Measurements from ENCODE around the gene HSD17B14. TPM values are rescaled to one million over a fixed set of nuclear protein-coding genes. Genes with fewer than 3 reads are reported as not detected.

The HSD17B14 gene
- total RNA-seq, 1 experiment from 2014 or later: 3.9 TPM

- intact Hi-C loops (cut with micrococcal nuclease): no loop called here
- BruUV-seq (replicated peaks): no TSS peak
- ChIA-PET POLR2A (interaction anchor here (1.1 kb wide), 1 partner anchor 66 kb away, joined by 5 read pairs; the partner anchor contains the start of gene PPP1R15A), CTCF (interaction anchor here (1.1 to 1.4 kb wide), 3 partner anchors 11 to 37 kb away, joined by 3 to 13 read pairs (median 5); partner anchors contain the start of gene HSD17B14), RAD21 (ENCODE audit: low non-redundant PET in 1 of 2, low total read pairs in 2 of 2, uncharacterized antibody in 2 of 2, unreplicated experiment in 2 of 2) (no interaction called here)
- Histone ChIP-seq H3K4me2 (ENCODE audit: low read length) (no peak overlapping the region), H3K4me3 (replicated peaks in 1 of 2; ENCODE audit: low read depth in 1 of 2, low read length in 2 of 2) (no peak overlapping the region), H3K4me1 (ENCODE audit: control insufficient read depth in 1 of 2, insufficient read depth in 2 of 2, low read length in 2 of 2) (peaks cover 4 to 14% of the 10 kb centered on the region in 2 experiments; a peak in 2 of 4 replicates), H3K27ac (ENCODE audit: low read depth, low read length) (no peak overlapping the region), H3K27me3 (ENCODE audit: insufficient read depth, low read length) (no peaks in the 10 kb centered on the region), H3K9me2 (ENCODE audit: insufficient read depth) (no peaks in the 10 kb centered on the region), H2AFZ (ENCODE audit: low read depth, low read length, poor library complexity, severe bottlenecking) (no peak overlapping the region), H4K20me1 (ENCODE audit: insufficient read depth) (no peaks in the 10 kb centered on the region), H3K36me3 (ENCODE audit: control insufficient read depth in 1 of 2, insufficient read depth in 2 of 2, low read length in 2 of 2) (peaks cover 0 to 4% of the 10 kb centered on the region in 2 experiments; a peak in 2 of 4 replicates), H3K9me3 (ENCODE audit: control insufficient read depth in 1 of 2, insufficient read depth in 1 of 2, low read depth in 1 of 2, low read length in 2 of 2) (no peaks in the 10 kb centered on the region), H3K9ac (ENCODE audit: low read length) (no peak overlapping the region), H3K79me2 (ENCODE audit: insufficient read depth, low read length) (peaks cover 26% of the 10 kb centered on the region; the same call in 1 of the 2 replicates)
- TF ChIP-seq RAD21 (IDR thresholded peaks at IDR 0.05; ENCODE audit: low read depth): no peak
- TF ChIP-seq CBX3 (IDR thresholded peaks at IDR 0.05; ENCODE audit: low read depth): no peak
- TF ChIP-seq SIN3A (IDR thresholded peaks at IDR 0.05; ENCODE audit: low read depth): no peak
- no peak for TF ChIP-seq REST (IDR thresholded peaks at IDR 0.05; ENCODE audit: low read depth)
- no peak for TF ChIP-seq EZH2 (IDR thresholded peaks at IDR 0.05)
- ATAC-seq (no peak; the same call in 1 of the 2 replicates), DNase-seq (ENCODE audit: low read depth, low spot score) (no peak)
Observed at GRCh38 chr19:48806518-48806817, 29.8 kb downstream of the HSD17B14 start.

GRCh38 chr19:48805452-48805851 lies 30.8 kb downstream of the HSD17B14 start:
- no peak for DNase-seq (ENCODE audit: low read depth, low spot score)
- Histone ChIP-seq H3K4me2 (ENCODE audit: low read length) (no peak overlapping the region), H3K79me2 (ENCODE audit: insufficient read depth, low read length) (peaks cover 24% of the 10 kb centered on the region; the same call in 1 of the 2 replicates), H3K4me1 (ENCODE audit: control insufficient read depth in 1 of 2, insufficient read depth in 2 of 2, low read length in 2 of 2) (peaks cover 4 to 14% of the 10 kb centered on the region in 2 experiments; a peak in 2 of 4 replicates), H4K20me1 (ENCODE audit: insufficient read depth) (no peaks in the 10 kb centered on the region), H3K36me3 (ENCODE audit: control insufficient read depth in 1 of 2, insufficient read depth in 2 of 2, low read length in 2 of 2) (peaks cover 0 to 4% of the 10 kb centered on the region in 2 experiments; a peak in 2 of 4 replicates), H3K27ac (ENCODE audit: low read depth, low read length) (no peak overlapping the region), H3K9me2 (ENCODE audit: insufficient read depth) (no peaks in the 10 kb centered on the region), H3K9me3 (ENCODE audit: control insufficient read depth in 1 of 2, insufficient read depth in 1 of 2, low read depth in 1 of 2, low read length in 2 of 2) (no peaks in the 10 kb centered on the region), H2AFZ (ENCODE audit: low read depth, low read length, poor library complexity, severe bottlenecking) (no peak overlapping the region), H3K4me3 (replicated peaks in 1 of 2; ENCODE audit: low read depth in 1 of 2, low read length in 2 of 2) (no peak overlapping the region), H3K27me3 (ENCODE audit: insufficient read depth, low read length) (no peaks in the 10 kb centered on the region), H3K9ac (ENCODE audit: low read length) (no peak overlapping the region)
- no peak for ATAC-seq
- ChIA-PET RAD21 (ENCODE audit: low non-redundant PET in 1 of 2, low total read pairs in 2 of 2, uncharacterized antibody in 2 of 2, unreplicated experiment in 2 of 2) (no interaction called here), POLR2A (no interaction called here), CTCF (no interaction called here)
- intact Hi-C loops (cut with micrococcal nuclease): no loop called here
- no TSS peak for BruUV-seq (replicated peaks)
- no peak for TF ChIP-seq ZNF274 (IDR thresholded peaks at IDR 0.05; ENCODE audit: low read depth, low read length)
- TF ChIP-seq JUND (IDR thresholded peaks at IDR 0.05): no peak
- no peak for TF ChIP-seq CBX3 (IDR thresholded peaks at IDR 0.05; ENCODE audit: low read depth)
- TF ChIP-seq EZH2 (IDR thresholded peaks at IDR 0.05): no peak
- TF ChIP-seq FOSL1 (IDR thresholded peaks at IDR 0.05; ENCODE audit: low read depth): no peak
- TF ChIP-seq SIN3A (IDR thresholded peaks at IDR 0.05; ENCODE audit: low read depth): no peak
- TF ChIP-seq ELF1 (IDR thresholded peaks at IDR 0.05; ENCODE audit: borderline replicate concordance, low read depth): no peak
- TF ChIP-seq YY1 (IDR thresholded peaks at IDR 0.05; ENCODE audit: extremely low read depth, insufficient replicate concordance, low read depth, low read length): no peak
- no peak for TF ChIP-seq REST (IDR thresholded peaks at IDR 0.05; ENCODE audit: low read depth)
- TF ChIP-seq MAX (IDR thresholded peaks at IDR 0.05): no peak
- TF ChIP-seq SP1 (IDR thresholded peaks at IDR 0.05; ENCODE audit: low read depth): no peak

Measured in HCT116 (cell line).